Measurements from ENCODE around the gene CEP78.
"Not testable (repeated sequence)": the region's sequence is repeated elsewhere in the genome, so short reads cannot be mapped to it uniquely, and the experiment has no call there.

The CEP78 gene

DNA sequence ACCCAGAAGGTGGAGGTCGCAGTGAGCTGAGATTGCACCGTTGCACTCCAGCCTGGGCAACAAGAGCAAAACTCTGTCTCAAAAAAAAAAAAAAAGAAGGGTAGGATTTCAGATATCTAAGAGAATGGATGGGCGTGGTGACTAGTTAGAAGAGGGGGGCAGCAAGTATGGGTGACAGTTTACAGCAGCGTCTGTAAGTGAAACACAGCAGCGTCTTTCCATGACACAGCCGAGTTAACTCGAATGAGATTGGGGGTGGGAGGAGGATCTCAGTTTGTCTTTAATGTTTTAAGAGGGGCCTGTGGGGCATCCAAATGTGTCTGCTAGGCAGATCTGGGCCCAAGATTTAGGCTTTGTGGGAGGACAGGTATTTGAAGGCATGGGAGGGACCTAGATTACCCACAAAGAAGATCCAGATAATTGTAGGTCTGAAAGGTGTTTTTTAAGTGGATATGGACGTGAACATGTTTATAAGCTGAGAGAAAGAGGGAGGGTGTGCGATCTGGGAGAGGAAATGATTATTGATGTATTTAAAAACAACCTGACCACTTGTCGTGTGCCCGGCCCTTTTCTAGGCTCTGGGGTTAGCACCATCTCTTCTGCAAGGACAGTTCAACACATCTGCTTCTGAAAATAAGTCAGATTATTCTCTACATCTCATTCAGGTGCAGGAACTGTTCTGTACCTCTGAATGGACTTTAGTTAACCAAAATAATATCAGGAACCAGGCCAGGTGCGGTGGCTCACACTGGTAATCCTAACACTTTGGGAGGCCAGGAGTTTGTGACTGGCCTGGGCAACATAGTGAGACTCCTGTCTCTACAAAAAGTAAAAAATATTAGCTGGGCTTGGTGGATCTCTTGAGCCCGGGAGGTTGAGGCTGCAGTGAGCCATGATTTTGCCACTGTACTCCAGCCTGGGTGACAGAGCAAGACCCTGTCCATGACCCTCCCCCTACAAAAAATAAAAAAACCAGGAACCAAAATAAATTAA, 2.5 kb downstream of the CEP78 start:
- peak; percentile 57 for DNase-seq

DNA sequence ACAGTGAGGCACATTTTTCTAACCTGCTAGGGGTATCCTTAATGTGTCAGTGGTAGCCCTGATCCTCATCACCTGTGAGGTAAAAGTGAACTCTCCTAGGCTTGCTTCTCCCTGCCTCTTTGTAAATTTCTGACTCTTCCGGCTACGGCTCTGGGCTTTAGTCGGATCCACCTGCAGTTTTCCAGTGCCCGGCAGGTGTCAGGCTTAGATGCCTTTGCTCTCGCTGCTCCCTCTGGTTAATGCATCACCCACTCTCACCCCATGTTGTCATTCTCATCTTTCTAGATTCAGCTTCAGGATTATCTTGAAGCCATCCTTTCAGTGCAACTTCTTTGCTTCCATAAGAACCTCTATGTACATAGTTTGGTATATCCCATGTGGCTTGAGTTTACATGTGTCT, 3.6 kb downstream of the CEP78 start:
- no peak for DNase-seq

DNA sequence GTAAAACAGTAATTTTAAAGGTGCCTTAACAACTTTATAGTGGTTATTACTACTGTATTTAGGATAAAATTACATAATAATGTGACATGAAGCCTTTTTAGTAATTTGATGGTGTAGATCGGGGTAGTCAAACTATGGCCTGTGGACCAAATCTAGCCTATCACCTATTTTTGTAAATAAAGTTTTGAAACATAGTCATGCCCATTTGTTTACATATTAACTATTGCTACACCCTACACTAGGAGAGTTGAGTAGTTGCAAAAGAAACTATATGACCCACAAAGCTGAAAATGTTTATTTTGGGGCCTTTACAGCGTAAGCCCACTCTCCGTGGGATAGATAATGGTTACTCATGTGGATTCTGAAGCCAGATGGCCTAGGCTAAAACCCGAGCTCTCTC, 6.2 kb downstream of the CEP78 start:
- no peak for DNase-seq

DNA sequence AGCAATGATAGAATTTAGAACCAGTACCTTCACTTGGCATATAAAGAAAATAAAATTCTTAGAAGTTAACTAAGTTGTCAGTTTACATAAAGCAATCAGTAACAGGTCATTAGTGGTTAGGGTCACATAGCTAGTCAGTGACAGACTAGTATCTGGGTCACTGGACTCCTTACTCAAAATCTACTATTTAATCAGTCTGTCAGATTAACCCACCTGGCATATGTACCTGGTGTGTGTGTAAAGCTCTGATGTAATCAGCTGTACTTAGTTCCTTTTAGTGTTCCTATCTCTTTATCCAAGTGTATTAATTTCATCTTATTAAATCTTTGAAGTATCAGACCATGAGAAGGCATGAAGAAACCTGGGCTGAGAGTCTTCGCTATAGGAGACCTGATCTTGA, 7.3 kb downstream of the CEP78 start:
- DNase-seq, result no peak

DNA sequence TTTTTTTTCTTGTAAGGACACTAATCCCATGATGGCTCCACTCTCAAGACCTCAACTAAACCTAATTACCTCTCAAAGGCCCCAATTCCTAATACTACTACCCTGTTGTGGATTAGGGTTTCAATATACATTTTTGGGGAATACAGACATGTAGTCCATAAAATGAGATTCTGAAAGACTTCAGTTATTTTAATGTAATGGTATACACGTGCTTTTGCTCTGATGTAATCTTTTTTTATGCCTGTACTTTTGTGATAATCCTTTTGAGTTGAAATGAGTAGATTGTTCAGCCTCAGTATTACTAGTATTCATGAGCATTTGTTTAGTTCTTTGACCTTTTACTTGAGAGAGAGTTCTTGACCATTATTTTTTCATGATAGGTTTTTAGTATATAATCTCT, 9.5 kb downstream of the CEP78 start:
- no peak for DNase-seq

DNA sequence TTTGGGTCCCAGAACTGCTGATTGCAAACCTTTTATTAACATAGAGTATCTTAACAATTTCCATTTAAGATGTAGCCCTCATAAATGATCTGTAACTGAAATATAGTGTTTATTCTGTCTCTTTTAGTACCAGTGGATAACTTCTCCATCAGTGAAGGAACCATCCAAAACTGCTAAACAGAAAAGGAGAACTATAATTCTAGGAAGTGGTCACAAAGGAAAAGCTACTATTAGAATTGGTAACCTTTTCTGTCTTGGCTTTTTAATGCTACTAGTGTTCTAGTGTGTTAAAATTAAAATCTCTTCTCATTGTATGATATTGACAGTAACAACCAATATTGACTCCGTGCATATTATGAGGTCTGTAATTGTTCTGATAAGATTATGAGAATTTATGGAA, 12.8 kb downstream of the CEP78 start:
- DNase-seq, result no peak

DNA sequence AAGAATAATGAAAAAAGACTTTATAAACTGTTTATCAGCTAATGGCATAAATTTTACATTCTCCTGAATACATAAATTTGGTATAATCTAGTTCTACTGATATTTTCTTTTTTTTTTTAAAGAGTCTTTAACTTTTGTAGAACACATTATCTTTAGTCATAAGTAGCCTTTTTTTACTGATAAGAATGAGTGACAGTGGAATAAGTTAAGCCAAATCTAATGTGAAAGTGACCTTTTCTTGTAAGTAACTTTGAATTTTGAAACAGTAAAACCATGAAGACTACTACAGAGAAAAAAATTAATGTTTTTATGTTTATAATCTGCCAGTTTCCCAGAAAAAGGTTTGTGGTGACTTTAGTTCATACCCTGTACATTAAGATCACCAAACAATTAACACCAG, 13.7 kb downstream of the CEP78 start:
- DNase-seq, result peak; percentile 47

DNA sequence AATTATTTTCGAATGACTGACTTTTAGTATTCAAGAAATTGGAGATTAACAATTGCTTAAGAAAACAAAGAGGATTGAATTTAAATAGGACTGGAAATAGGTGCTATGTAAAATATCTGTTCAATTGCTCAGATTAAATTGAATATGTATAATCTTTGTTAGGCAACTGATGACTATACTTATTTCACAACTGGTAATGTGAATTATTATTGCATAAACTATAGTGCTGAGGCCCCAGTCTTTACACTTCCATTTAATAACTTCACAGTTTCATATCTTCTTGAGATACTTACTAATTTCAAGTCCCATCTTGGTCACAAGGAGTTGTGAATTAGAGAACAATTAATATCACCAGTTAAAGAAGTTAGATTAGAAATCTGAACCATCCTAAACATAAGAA, 16.7 kb downstream of the CEP78 start:
- no peak for DNase-seq

DNA sequence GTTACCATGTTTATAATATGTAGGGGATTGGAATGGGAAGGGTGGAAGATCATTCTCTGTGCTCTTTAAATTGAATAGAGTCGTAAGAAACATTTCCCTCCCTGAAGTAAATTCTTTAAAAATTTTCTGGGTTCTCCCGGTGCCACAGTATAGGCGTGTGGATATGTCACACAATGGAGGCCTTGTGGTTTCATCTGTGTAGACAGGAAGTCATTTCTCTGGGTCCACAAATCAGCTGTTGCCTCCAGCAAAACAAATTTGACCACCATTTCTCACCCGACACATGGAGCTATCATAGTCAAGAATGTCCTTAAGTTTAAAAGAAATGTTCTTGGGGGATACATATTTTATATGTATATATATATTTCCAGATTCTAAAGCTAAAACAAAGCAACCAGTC, 17.4 kb downstream of the CEP78 start:
- DNase-seq, result no peak

DNA sequence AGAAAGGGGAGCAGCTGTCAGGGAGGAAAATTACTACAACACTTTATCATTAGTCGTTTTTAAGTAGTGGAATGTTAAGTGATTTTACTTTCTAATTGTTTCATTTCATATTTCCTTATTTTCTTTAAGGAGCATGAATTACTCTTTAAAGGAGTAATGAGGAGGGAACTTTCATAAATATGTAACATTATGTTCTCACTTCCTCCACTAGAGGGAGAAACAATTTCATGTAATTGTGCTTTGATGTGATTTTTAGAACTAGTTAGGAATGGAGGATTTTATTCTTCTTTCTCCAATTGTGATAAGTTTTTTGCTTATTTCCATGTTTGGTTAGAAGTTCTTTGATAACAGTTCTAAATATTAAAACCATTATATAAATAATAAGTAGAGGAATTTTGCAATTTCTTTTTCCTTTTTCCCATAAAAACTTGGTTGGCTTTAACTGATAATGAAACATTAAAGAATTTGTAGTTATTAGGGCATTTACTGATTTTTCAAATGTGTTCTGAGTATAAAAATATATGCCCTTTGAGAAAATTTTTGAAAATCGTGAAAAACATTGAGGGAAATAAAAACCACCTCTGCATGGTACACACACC, 25.6 kb downstream of the CEP78 start:
- peak; percentile 69 for DNase-seq

DNA sequence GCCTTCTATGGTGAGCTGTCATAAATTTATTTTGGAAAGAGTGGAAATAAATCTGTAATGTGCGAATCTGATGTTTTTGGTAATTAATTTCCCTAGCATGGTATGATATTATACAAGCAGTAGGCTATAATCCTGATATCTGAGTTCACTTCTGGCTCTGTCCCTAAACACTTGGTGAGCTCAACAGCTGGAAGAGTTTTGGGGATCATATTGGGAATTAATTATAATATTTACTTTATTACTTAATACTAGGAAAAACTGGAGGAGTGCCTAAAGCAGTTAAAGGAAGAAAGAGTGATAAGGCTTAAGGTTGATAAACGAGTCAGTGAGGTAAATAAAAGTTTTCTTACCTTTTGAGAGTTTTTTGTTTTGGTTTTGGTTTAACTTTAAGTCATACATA, 26.8 kb downstream of the CEP78 start:
- DNase-seq, result no peak

DNA sequence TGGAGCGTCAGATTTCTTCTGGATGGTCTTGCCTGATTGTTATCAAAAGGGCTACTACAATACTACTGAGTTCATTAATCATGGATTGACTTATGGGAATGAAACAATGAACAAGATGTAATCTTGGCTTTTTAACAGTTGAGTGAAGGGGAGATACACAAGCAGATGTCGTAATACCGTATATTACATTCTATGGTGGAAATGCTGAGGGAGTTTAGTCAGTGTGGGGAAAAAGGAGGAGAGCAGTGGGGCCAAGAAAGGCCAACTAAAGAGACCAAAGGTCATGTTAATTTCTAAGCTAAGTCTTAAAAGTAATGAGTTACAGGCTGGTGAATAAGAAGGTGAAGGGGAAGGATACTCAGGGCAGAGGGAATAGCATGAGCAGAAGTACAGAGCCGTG, 32.0 kb downstream of the CEP78 start:
- no peak for DNase-seq

DNA sequence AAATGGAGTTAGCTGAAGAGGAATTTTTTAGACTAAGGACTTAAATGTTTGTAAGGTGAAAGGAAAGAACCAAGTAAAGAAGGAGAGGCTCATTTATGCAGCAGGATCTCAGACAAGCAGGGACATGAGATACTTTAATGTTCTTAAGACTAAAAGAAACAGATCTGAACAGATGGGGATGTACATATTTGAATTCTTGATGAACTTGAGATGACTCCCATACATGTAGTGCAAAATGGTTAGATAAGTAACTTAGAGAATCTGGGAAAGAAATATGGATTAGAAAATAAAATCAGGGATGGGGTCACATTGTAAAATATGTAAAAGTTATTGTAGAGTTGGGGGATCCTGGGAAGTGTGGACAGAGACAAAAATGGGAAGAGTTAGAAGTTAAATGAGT, 33.9 kb downstream of the CEP78 start:
- no peak for DNase-seq

DNA sequence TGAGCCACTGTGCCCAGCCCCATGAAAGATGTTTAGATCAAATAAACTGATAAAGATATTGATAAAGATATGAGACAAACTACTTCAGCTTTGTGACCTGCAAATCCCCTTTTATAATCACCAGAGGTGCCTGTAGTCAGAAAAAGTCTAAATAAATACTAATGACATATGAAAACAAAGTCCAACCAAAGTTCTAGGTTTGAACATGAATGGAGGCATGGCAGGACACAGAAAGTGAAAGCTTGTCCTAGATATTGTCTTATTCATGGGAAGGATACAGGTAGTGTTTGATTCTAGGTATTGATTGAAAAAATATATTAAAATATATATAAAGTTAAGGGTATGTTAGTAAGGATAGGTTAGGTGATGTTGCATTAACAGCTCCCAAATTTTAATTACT, 36.4 kb downstream of the CEP78 start:
- no peak for DNase-seq

DNA sequence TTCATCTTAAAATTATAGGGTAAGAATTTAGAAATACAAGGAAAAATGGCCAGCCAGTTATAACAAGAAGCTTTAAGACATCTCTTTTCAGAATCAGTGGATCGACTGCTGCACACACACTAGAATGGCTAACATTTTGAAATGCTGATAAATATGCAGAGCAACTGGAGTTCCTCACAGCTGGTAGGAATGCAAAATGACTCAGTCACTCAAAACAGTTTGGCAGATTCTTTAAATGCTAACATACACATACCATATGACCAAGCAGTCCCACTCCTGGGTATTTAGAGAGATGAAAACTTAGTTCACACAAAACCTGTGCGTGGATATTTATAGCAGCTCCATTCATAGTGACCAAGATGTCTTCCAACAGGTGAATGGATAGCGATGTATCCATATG, 37.9 kb downstream of the CEP78 start:
- DNase-seq, result no peak

DNA sequence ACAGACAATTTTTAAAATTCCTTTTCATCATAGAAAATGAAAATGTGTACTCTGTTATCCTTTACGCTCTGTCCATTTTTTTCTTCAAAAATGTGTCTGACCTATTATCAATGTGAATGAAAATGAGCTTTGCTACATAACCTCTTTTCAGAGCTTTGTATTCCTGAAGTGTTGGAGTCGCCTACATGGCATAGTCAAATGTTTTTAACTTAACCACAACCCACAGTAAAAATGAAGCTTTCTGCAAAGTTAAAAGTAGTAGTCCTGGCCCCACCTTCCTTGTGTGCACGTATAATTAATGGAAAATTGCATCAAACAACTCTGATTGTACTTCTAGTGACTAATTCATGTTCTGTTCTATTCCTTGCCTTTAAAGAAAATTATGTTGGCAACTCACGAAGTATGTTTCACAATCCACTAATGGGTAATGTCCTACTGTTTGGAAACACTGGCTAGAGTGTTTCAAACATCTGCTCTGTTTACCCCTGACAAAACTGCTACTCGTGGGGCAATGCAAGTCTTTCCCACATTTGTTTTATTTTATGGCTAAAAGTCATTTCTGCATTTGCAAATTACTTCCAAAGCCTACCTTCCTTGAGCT, 42.4 kb downstream of the CEP78 start:
- peak; percentile 12 for DNase-seq

DNA sequence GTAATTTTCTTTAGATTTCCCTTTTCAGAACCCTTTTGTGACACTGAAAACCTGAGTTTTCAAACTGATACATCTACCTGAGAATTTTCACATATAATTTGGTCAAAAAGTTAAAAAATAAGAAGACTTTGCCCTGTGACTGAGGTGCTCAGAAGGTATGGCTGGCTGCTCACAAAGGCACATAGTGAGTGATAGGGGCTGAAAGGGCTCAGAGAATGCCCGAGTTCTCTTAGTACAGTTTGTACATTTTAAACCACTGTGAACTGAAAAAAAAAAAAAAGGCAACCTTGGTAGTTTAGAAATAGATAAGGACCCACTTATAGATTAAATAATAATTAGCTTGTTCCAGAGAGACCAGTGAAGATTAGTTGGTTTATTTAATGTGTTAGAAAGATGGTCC, 42.9 kb downstream of the CEP78 start:
- no peak for DNase-seq

DNA sequence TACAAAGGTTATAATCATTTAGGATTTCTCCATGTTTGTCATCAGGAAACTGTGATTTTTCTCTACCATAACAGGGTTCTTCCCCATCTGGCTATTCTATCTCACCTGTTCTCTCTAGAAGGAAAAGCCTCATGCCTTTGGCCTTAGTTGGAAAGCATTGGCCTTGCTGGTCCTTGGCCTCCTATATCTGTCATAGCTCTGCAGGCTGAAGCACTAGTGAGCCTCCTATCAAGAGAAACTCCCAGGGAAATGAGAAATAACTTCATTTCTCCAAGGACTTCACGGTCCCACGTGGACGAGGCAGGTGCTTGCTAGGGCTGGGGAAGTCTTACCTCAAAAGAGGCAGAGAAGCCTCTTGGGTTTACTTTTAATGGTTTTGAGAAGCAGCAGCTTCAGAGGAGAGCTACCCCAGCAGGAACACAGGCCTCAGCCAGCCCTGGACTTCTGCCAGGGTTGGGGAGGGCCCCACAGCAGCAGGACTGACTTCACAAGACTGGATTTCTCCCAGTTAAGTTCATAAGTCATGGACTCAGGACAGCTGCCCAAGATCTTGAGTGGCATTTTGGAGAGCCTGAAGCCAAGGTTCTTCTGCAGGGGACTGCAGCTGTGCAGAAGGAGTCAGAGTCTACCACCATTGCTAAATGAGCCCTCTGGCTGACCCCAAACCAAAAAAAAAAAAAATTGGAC, 45.2 kb downstream of the CEP78 start:
- peak; percentile 13 for DNase-seq

DNA sequence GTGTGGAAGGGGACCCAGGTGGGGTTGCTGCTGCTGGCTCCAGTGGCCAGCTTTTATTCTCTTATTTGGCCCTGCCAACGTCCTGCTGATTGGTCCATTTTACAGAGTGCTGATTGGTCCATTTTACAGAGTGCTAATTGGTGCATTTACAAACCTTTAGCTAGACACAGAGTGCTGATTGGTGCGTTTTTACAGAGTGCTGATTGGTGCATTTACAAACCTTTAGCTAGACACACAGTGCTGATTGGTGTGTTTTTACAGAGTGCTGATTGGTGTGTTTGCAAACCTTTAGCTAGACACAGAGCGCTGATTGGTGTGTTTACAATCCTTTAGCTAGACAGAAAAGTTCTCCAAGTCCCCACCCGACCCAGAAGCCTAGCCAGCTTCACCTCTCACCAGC, 48.3 kb downstream of the CEP78 start:
- DNase-seq, result not testable (repeated sequence)

DNA sequence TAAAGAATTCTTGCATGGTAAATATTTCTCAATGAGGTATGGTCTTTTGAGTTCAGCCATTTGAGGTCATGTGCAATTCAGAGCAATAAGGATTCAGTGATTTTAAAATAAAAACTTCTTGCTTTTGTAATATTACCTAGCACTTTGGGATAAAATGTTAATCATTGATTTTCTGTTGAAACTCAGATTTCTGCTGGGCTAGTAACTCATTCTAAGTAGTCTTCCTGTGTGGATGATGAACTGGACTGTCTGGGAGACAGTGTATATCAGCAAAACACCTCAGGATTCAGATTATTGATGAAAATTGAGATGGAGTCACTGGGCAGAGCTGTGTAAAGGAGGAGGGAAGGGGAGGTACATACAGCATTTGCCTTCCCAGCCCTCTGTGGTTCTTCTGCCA, 50.2 kb downstream of the CEP78 start:
- no peak for DNase-seq

DNA sequence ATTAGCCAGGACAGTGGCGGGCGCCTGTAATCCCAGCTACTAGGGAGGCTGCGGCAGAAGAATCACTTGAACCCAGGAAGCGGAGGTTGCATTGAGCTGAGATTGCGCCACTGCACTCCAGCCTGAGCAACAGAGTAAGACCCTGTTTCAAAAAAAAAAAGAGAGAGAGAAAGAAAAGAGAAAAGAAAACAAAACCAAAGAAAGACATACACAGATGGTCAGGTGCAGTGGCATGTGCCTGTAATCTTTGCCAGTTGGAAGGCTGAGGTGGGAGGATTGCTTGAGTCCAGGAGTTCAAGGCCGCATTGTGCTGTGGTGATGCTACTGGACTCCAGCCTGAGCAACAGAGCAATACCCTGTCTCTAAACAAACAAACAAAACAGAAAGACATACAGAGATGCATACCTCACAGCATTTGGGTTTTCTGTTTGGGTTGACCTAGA, 51.1 kb downstream of the CEP78 start:
- no peak for DNase-seq

DNA sequence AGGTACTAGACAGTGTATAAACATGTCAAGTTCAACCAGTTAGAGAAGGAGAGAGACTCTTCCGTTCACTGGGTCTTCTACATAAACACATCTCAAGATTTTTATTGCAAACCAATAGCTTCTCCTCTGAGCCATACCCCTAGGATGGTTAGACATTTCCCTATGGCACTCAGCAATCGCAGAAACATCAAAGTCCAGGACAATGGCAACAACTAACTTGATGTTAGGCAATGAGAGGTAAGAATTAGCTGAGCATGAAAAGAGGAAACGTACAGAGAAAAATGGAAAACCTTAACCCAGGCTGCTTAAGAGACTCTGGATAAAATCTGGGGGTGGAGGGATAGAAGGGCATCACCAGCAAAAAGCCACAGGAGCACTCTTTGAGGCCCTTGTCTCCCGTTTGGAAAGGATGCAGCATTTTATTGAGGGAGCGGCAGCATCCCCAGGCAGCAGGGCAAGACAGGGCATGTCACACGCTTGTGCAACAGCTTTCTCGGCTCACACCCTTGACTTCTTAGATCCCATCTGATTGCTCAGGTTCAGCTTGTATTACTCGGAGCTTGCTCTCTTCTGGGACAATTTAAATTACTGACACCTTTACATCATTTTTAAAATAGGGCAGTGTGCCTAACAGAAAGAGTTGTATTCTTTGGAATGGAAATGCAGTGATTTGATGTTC, 52.5 kb downstream of the CEP78 start:
- no peak for DNase-seq

DNA sequence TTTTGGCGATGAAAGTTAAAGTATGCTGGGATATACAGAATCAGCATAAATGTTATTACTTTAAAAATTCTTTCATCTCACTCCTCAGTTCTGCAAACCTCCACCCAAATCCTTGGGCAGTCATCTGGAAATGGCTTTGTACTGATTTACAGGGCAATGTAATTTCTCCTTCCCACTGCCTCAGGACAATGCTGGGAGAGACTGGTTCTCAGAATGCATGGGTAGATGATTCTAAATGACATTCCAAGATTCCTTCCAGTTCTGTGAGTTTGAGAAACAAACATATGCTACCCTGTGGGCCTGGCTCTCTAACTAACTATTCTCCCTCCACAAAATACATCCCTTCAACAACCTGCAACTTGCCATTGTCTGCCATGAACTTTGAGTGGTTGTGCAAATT, 53.6 kb downstream of the CEP78 start:
- no peak for DNase-seq
